NCI-H1694 (cell line): ENCODE data around the gene SELENOW.
A peak's percentile ranks its signal among the peaks of the same experiment; 100 is the strongest.
"Not testable (repeated sequence)": the region's sequence is repeated elsewhere in the genome, so short reads cannot be mapped to it uniquely, and the experiment has no call there.

ENCODE experiments used
- DNase-seq: peaks from one replicate; lab custom pipeline; 2025; lab: John Stamatoyannopoulos, UW

The SELENOW gene

GRCh38 chr19:47756953-47757608 is 21.4 kb upstream of the SELENOW start:
- DNase-seq: no peak

- no peak for DNase-seq
These were observed 20.7 kb upstream of the SELENOW start for GRCh38 chr19:47757617-47758442.

GRCh38 chr19:47758443-47758804 is 20.1 kb upstream of the SELENOW start:
- DNase-seq: no peak

- no peak for DNase-seq
These were observed 17.9 kb upstream of the SELENOW start for GRCh38 chr19:47760632-47760999.

GRCh38 chr19:47761566-47761965 is 16.9 kb upstream of the SELENOW start:
- no peak for DNase-seq

GRCh38 chr19:47762151-47762550 is 16.4 kb upstream of the SELENOW start:
- no peak for DNase-seq

- DNase-seq: no peak
These were observed 15.7 kb upstream of the SELENOW start for GRCh38 chr19:47762615-47763308.

GRCh38 chr19:47764705-47765104 is 13.8 kb upstream of the SELENOW start:
- DNase-seq: not testable (repeated sequence)

- DNase-seq: peak; percentile 62
These were observed 12.8 kb upstream of the SELENOW start for GRCh38 chr19:47765523-47766358.

GRCh38 chr19:47766359-47766620 is 12.2 kb upstream of the SELENOW start:
- no peak for DNase-seq

GRCh38 chr19:47766670-47767069 is 11.8 kb upstream of the SELENOW start:
- DNase-seq: no peak

GRCh38 chr19:47767349-47767748 is 11.2 kb upstream of the SELENOW start:
- DNase-seq: no peak

- DNase-seq: no peak
These were observed 9.9 kb upstream of the SELENOW start for GRCh38 chr19:47768604-47769003.

- no peak for DNase-seq
These were observed 9.0 kb upstream of the SELENOW start for GRCh38 chr19:47769534-47769933.

- not testable (repeated sequence) for DNase-seq
These were observed 7.2 kb upstream of the SELENOW start for GRCh38 chr19:47771291-47771690.

GRCh38 chr19:47776568-47776967 is 1.9 kb upstream of the SELENOW start:
- DNase-seq: no peak

GRCh38 chr19:47777245-47778048 is 1.1 kb upstream of the SELENOW start:
- not testable (repeated sequence) for DNase-seq

GRCh38 chr19:47778954-47779351 is 450 bp downstream of the SELENOW start:
- no peak for DNase-seq

GRCh38 chr19:47779524-47780214 is 1.2 kb downstream of the SELENOW start:
- DNase-seq: no peak

- no peak for DNase-seq
These were observed 1.7 kb downstream of the SELENOW start for GRCh38 chr19:47780215-47780551.
